ENCODE results near the gene R3HDM2. TPM values are rescaled to one million over a fixed set of nuclear protein-coding genes. Genes with fewer than 3 reads are reported as not detected.

Gene R3HDM2
- total and polyA plus RNA-seq, 2 of the 13 experiments (the other 11 are each of a cell fraction or from before 2014, with no cell fraction given): 11.1 to 23.5 TPM

GRCh38 chr12:57446292-57446960 lies 15.6 kb upstream of the R3HDM2 start:
- no peaks in the 10 kb centered on the region for H3K79me2 ChIP-seq (ENCODE audit: insufficient read depth, low read length)
- FAIRE-seq: no peak
- no peak overlapping the region for H2AFZ ChIP-seq (ENCODE audit: low read length)
- no peak overlapping the region for H3K9ac ChIP-seq (ENCODE audit: insufficient read depth, low read depth, low read length)
- H3K27ac ChIP-seq (ENCODE audit: extremely low read length, insufficient read depth, low read length): no peak overlapping the region
- no peaks in the 10 kb centered on the region for H3K27me3 ChIP-seq (ENCODE audit: control insufficient read depth in 1 of 2, insufficient read depth in 2 of 2, low read length in 2 of 2)
- 97% methylated on average over 6 of the region's 6 CpGs for WGBS (ENCODE audit: low lambda C conversion rate)
- POLR2A ChIA-PET: no interaction called here
- intact Hi-C loops (cut with micrococcal nuclease; ENCODE audit: unreplicated experiment): no loop called here
- no peak overlapping the region for H3K4me3 ChIP-seq (replicated peaks in 1 of 3; ENCODE audit: insufficient read depth in 1 of 3, low read depth in 2 of 3, low read length in 3 of 3)
- H3K4me2 ChIP-seq (ENCODE audit: low read depth, low read length): no peak overlapping the region
- BruUV-seq (replicated peaks): no TSS peak
- H3K4me1 ChIP-seq (ENCODE audit: insufficient read depth, low read length): peaks cover 20% of the 10 kb centered on the region
- CTCF ChIA-PET (ENCODE audit: low intra/inter-chr PET ratio, low total read pairs): no interaction called here
- no peak for ATAC-seq
- DNase-seq (ENCODE audit: low spot score): no peak
- no peaks in the 10 kb centered on the region for H3K36me3 ChIP-seq (replicated peaks in 1 of 2; ENCODE audit: control insufficient read depth in 1 of 2, insufficient read depth in 2 of 2, low read length in 2 of 2)
- H3K9me3 ChIP-seq (ENCODE audit: low read length): no peaks in the 10 kb centered on the region
- no peaks in the 10 kb centered on the region for H4K20me1 ChIP-seq (ENCODE audit: insufficient read depth, low read length)
- in situ Hi-C loops (cut with HindIII; ENCODE audit: extremely low pct_ligation_motif_present, low pct_unique_long_range_greater_than_20kb): no loop called here
- TF ChIP-seq ZNF263 (CRISPR knock-in tag; IDR thresholded peaks at IDR 0.05) (no peak), ARID2 (CRISPR knock-in tag; IDR thresholded peaks at IDR 0.05; ENCODE audit: borderline replicate concordance) (no peak), ZNF678 (CRISPR knock-in tag; IDR thresholded peaks at IDR 0.05) (no peak), ZNF451 (CRISPR knock-in tag; IDR thresholded peaks at IDR 0.05) (no peak), STAT6 (CRISPR knock-in tag; IDR thresholded peaks at IDR 0.05; ENCODE audit: borderline replicate concordance) (no peak), ZNF136 (CRISPR knock-in tag; IDR thresholded peaks at IDR 0.05; ENCODE audit: low read depth) (no peak), DNMT1 (CRISPR knock-in tag; IDR thresholded peaks at IDR 0.05) (no peak), ZBTB40 (IDR thresholded peaks at IDR 0.05) (no peak), ZBTB40 (CRISPR knock-in tag; IDR thresholded peaks at IDR 0.05) (no peak), ZNF598 (CRISPR knock-in tag; IDR thresholded peaks at IDR 0.05; ENCODE audit: borderline replicate concordance) (no peak), MED8 (CRISPR knock-in tag; IDR thresholded peaks at IDR 0.05; ENCODE audit: insufficient replicate concordance) (no peak), HMG20B (CRISPR knock-in tag; conservative IDR thresholded peaks at IDR 0.05) (no peak)
